Measurements from ENCODE around the gene MTAP. TPM values are rescaled to one million over a fixed set of nuclear protein-coding genes. Genes with fewer than 3 reads are reported as not detected.

MTAP gene
- 30.5 and 33.7 TPM in 2 replicates for total RNA-seq

DNA sequence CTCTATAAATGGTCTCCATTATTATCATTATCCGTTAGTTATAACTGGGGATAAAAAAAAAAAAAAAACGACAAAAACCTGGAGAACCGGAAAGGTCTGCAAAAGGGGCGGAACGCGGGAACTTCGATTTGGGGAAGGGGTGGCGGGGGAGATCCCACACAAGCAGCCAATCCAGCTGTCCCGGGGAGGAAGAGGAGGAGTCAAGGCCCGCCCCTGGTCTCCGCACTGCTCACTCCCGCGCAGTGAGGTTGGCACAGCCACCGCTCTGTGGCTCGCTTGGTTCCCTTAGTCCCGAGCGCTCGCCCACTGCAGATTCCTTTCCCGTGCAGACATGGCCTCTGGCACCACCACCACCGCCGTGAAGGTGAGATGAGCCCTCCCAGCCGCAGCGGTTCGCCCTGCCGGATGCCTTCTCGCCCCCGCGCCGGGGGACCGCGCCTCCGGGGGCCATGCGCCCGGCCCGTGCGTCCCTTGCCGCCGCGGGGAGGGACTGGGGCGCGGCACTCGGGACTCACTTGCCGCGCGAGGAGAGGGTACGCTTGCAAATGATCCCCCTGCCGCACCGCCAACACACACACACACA lies at the start of gene MTAP:
TSS of gene MTAP (plus strand) at position 219 of the 583 bp plus-strand sequence. CDS start at position 332, 113 bp downstream.

Other genes starting within 250 kb of the MTAP start
- 32.0 and 39.5 TPM in 2 replicates for gene CDKN2A, start 191.8 kb downstream of the MTAP start, total RNA-seq
- gene CDKN2B-AS1, start 192.2 kb downstream of the MTAP start, total RNA-seq, result 4.5 and 10.9 TPM in 2 replicates
- gene CDKN2B, start 206.7 kb downstream of the MTAP start, total RNA-seq, result 15.0 and 42.2 TPM in 2 replicates